Chondrocyte (in vitro differentiated cells): ENCODE data around the gene ARHGAP26. TPM values are rescaled to one million over a fixed set of nuclear protein-coding genes. Genes with fewer than 3 reads are reported as not detected.

Source experiments
- DNase-seq: peaks from one replicate; pipeline ENCODE4 v3.0.0; 2021; ENCODE audit warnings: mixed read lengths, low spot score
- H3K27ac Mint-ChIP-seq: one replicate; pipeline ENCODE4 v1.8.0; 2021; ENCODE audit warnings: mild to moderate bottlenecking, moderate library complexity, mixed read lengths; ENCODE audit not compliant: unreplicated experiment
- H3K27me3 Mint-ChIP-seq: 2 replicates; pipeline ENCODE4 v1.8.0; 2021; ENCODE audit warnings: low read depth, mixed read lengths
- H3K36me3 Mint-ChIP-seq: 2 replicates; pipeline ENCODE4 v1.8.0; 2021; ENCODE audit warnings: low read depth, mixed read lengths
- H3K4me1 Mint-ChIP-seq: 2 replicates; pipeline ENCODE4 v1.8.0; 2021; ENCODE audit warnings: low read depth, mild to moderate bottlenecking, mixed read lengths
- H3K4me3 Mint-ChIP-seq: one replicate; pipeline ENCODE4 v1.8.0; 2021; ENCODE audit warnings: mild to moderate bottlenecking, moderate library complexity, mixed read lengths; ENCODE audit not compliant: unreplicated experiment
- H3K9me3 Mint-ChIP-seq: 2 replicates; pipeline ENCODE4 v1.8.0; 2021; ENCODE audit warnings: low read depth, mixed read lengths
- total RNA-seq: library from RNA; stranded (reverse); gene quantifications from 3 replicates; pipeline ENCODE4 v1.2.1, GENCODE V29; 2021
- TF ChIP-seq, protein P1 (sequence below): fragments of 200-600 bp; sonication (generic); IDR thresholded peaks from 2 replicates; pipeline ENCODE4 v1.5.0; 2021; ENCODE audit warnings: antibody characterized with exemption, mild to moderate bottlenecking, moderate library complexity

ARHGAP26 gene
- total RNA-seq, 1 donor from 2014 or later: 16.4 TPM

DNA sequence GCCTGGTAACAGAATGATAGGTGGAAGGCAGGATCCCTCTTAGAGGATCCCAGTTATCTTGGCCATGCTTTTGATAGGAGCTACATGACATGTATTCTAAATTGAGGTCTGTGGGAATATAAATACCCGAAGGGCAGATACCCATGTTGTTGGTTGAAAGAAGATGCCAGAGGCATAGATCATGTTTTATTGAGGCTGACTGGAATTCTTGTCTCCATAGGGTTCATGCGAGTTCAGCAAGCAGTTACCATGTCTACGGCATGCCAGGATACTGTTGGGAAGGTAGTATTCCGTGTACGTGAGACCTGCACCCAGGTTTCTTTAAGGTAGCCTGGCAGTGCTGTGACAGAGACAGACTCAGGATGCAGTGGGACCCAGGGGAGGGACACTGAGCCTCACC, 402.6 kb downstream of the ARHGAP26 start:
- H3K27ac Mint-ChIP-seq: peak overlapping the region; percentile 14
- H3K9me3 Mint-ChIP-seq: no peaks in the 10 kb centered on the region
- H3K4me1 Mint-ChIP-seq: peaks cover 56% of the 10 kb centered on the region
- TF ChIP-seq, protein P1, sequence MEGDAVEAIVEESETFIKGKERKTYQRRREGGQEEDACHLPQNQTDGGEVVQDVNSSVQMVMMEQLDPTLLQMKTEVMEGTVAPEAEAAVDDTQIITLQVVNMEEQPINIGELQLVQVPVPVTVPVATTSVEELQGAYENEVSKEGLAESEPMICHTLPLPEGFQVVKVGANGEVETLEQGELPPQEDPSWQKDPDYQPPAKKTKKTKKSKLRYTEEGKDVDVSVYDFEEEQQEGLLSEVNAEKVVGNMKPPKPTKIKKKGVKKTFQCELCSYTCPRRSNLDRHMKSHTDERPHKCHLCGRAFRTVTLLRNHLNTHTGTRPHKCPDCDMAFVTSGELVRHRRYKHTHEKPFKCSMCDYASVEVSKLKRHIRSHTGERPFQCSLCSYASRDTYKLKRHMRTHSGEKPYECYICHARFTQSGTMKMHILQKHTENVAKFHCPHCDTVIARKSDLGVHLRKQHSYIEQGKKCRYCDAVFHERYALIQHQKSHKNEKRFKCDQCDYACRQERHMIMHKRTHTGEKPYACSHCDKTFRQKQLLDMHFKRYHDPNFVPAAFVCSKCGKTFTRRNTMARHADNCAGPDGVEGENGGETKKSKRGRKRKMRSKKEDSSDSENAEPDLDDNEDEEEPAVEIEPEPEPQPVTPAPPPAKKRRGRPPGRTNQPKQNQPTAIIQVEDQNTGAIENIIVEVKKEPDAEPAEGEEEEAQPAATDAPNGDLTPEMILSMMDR: no peak
- DNase-seq: no peak
- no peaks in the 10 kb centered on the region for H3K27me3 Mint-ChIP-seq
- H3K4me3 Mint-ChIP-seq: no peak overlapping the region
- no peaks in the 10 kb centered on the region for H3K36me3 Mint-ChIP-seq

DNA sequence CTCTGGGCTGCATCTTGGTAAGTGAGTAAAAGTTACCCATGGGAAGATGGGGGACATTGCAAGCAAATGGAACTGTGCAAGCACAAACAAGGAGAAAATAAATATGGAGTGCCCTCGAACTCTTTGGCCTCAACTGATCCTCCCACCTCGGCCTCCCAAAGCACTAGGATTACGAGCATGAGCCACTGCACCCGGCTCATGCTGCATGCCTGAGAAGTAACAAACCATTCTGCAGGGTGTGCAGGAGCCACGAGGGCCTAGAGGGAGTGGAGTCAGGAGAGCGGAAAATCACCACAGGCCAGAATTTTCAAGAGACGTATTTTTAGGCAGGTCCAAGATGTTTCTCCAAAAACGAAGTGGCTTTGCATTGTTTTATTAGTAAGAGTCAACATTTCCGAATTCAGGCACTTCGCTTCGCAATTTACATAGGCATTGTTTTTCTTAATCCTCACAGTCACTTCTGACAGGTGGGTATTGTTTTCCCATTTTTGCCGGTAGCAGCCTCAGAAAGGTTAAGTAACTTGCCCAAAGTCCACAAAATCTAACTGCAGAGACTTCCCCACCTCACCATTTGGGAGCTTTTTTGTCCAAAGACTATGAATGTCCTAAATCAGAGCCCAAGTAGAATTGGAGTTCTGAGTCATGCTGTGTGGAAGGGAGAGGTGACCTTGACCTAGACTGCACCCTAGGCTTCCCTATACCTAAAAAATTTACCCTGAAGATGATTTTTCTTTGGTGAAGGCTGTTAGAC, 403.1 kb downstream of the ARHGAP26 start:
- H3K36me3 Mint-ChIP-seq: no peaks in the 10 kb centered on the region
- no peak overlapping the region for H3K4me3 Mint-ChIP-seq
- H3K4me1 Mint-ChIP-seq: peaks cover 52% of the 10 kb centered on the region
- TF ChIP-seq, protein P1: no peak
- no peaks in the 10 kb centered on the region for H3K9me3 Mint-ChIP-seq
- no peak overlapping the region for H3K27ac Mint-ChIP-seq
- H3K27me3 Mint-ChIP-seq: no peaks in the 10 kb centered on the region
- no peak for DNase-seq

DNA sequence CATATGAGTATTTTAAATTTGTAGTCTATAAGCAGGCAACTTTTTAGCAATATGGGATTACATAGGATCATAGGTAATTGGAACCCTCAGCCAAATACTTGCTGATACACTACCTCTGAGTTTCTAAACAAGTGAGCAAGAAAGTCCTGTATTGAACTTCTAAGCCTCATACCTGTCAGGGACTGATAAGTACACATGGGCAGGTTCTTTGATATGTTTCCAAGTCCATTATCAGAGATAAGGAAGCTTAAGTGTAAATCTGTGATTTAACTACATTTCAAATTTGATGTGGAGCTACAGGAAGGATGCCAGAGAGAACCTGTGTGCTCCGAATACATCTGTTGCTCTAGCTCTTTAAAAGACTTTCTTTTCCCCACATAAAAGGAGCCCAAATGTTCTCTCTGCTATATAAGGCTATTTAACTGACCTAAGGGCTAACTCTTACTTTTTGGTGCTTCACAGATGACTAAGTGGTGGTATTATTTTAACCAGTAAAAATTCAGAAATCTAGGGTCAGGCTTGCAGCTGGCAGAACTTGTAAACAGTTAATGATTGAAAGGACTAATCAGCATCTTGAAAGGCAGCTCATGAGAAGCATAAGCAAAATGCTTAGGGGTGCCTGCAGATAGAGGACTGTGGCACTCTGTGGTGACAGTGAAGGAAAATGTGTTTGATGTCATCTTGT, 404.7 kb downstream of the ARHGAP26 start:
- TF ChIP-seq, protein P1: no peak
- Mint-ChIP-seq H3K27ac (peak overlapping the region; percentile 13), H3K4me3 (no peak overlapping the region), H3K36me3 (no peaks in the 10 kb centered on the region), H3K4me1 (peaks cover 50% of the 10 kb centered on the region), H3K27me3 (no peaks in the 10 kb centered on the region), H3K9me3 (no peaks in the 10 kb centered on the region)
- DNase-seq: no peak

DNA sequence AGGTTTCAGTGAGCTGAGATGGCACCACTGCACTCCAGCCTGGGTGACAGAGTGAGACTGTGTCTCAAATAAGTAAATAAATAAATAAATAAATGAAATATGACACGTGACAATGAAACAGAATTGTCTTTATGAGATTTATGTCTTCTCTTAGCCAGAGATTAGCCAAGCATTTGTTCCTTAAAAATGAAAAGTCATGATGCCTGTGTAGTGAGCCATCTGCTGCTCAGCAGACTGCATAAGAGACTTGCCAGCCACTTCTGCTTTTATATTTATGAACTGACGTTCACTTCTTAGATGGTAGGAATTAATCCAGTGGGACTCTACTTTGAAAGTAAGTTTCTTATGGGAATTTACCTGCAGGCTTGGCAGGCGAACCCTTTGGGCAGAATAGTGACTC, 405.9 kb downstream of the ARHGAP26 start:
- peaks cover 42% of the 10 kb centered on the region for H3K4me1 Mint-ChIP-seq
- H3K27me3 Mint-ChIP-seq: no peaks in the 10 kb centered on the region
- H3K27ac Mint-ChIP-seq: peak overlapping the region; percentile 95
- H3K4me3 Mint-ChIP-seq: no peak overlapping the region
- no peaks in the 10 kb centered on the region for H3K36me3 Mint-ChIP-seq
- TF ChIP-seq, protein P1: no peak
- no peak for DNase-seq
- no peaks in the 10 kb centered on the region for H3K9me3 Mint-ChIP-seq

DNA sequence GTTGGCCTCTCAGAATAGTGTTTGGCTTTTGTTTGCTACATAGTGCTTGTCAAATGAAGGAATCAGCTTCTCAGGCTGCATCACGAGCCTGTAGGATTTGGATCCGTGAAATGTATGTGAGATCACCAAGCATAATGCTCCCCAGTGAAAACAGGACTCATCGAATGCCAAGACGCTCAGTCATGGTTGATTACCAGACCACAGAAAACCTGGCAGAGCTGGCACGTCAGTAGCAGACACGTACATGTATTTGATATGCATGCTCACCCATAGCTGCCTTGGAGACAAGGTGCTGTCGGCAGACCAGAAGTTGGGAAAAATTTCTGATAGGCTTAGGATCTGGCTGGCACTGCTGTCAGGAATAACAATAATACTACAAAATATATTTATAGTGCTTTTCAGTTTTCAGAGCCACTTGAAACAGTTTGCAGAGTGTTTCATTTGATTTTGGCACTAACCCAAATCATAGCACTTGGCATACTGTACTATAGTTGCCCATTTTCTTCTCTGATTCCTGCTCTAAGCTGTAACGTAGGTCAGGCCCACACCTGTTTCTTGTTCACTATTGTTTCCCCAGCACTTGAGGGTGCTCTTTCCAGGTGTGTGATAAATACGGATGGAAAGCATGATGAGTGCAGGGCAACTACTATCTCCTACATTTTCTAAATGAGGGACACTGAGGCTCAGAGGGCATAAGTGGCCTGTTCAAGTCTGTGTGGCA, 407.2 kb downstream of the ARHGAP26 start:
- H3K9me3 Mint-ChIP-seq: no peaks in the 10 kb centered on the region
- H3K27me3 Mint-ChIP-seq: no peaks in the 10 kb centered on the region
- H3K36me3 Mint-ChIP-seq: peaks cover 2% of the 10 kb centered on the region
- no peak overlapping the region for H3K4me3 Mint-ChIP-seq
- peaks cover 42% of the 10 kb centered on the region for H3K4me1 Mint-ChIP-seq
- peak overlapping the region; percentile 95 for H3K27ac Mint-ChIP-seq
- TF ChIP-seq, protein P1: no peak
- DNase-seq: no peak
